Measurements from ENCODE around the gene SSNA1.

DNA sequence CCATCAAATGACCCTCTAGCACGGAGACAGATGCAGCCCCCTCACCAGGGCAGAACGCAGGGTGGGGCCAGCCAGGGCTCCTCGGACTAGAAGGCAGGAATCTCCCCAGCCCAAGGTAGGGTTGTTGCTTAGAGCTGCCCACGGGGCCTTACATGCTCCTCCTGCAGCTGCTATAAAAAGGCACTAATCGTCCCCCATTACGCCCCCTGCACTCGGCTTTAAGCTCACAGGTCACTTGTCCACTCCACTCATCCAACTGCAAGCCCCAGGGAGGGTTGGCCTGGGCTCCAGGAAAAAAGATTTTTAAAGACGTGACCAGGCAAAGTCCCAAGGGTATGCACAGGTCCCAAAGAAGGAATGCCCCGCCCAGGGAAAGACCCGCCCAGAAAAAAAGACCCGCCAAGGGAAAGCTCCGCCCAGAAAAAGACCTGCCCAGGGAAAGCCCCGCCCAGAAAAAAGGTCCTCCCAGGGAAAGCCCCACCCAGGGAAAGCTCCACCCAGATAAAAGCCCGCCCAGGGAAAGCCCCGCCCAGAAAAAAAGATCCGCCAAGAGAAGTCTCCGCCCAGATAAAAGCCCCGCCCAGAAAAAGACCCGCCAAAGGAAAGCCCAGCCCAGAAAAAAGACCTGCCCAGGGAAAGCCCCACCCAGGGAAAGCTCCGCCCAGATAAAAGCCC, 38.4 kb upstream of the SSNA1 start:
- TF ChIP-seq, protein P1, sequence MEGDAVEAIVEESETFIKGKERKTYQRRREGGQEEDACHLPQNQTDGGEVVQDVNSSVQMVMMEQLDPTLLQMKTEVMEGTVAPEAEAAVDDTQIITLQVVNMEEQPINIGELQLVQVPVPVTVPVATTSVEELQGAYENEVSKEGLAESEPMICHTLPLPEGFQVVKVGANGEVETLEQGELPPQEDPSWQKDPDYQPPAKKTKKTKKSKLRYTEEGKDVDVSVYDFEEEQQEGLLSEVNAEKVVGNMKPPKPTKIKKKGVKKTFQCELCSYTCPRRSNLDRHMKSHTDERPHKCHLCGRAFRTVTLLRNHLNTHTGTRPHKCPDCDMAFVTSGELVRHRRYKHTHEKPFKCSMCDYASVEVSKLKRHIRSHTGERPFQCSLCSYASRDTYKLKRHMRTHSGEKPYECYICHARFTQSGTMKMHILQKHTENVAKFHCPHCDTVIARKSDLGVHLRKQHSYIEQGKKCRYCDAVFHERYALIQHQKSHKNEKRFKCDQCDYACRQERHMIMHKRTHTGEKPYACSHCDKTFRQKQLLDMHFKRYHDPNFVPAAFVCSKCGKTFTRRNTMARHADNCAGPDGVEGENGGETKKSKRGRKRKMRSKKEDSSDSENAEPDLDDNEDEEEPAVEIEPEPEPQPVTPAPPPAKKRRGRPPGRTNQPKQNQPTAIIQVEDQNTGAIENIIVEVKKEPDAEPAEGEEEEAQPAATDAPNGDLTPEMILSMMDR (IDR thresholded peaks at IDR 0.05) = no peak
- TF ChIP-seq POLR2A (IDR thresholded peaks at IDR 0.05) = no peak
- no peak for TF ChIP-seq EP300 (IDR thresholded peaks at IDR 0.05)

All from tibial nerve (tissue), 4 donors.